Right lobe of liver (tissue), 6 donors: Measurements from ENCODE around the gene HNRNPC. TPM values are rescaled to one million over a fixed set of nuclear protein-coding genes. Genes with fewer than 3 reads are reported as not detected.

Experiments
- ATAC-seq, 4 donors: fragments of 200-7000 bp; cut with Tn5 transposase; one replicate each; pipeline ENCODE4 v1.9.1; 2020; ENCODE audit warnings: mild to moderate bottlenecking in 4 of 4, moderate library complexity in 4 of 4
- DNase-seq, 3 donors: peaks; one replicate each; pipeline ENCODE4 v3.0.0-alpha.2; 2020
- H3K27ac ChIP-seq, 3 donors: fragments of 200-600 bp; one replicate each; pipeline ENCODE4 v1.8.0; 2022
- H3K27me3 ChIP-seq, 2 donors: fragments of 200-600 bp; one replicate each; pipeline ENCODE4 v1.8.0; 2022
- H3K36me3 ChIP-seq, 4 donors: fragments of 200-600 bp; sonication (generic) in 1 of 4; one replicate each; pipeline versions ENCODE4 v1.5.1 to v1.8.0; 2017 to 2022; ENCODE audit warnings: control low read depth in 1 of 4
- H3K4me1 ChIP-seq, 4 donors: fragments of 200-600 bp; sonication (generic) in 1 of 4; one replicate each; pipeline versions ENCODE4 v1.5.1 to v1.8.0; 2017 to 2022; ENCODE audit warnings: control low read depth in 1 of 4
- H3K4me3 ChIP-seq, 3 donors: fragments of 200-600 bp; one replicate each; pipeline ENCODE4 v1.8.0; 2022
- H3K9me3 ChIP-seq, 4 donors: fragments of 200-600 bp; sonication (generic) in 1 of 4; one replicate each; pipeline versions ENCODE4 v1.5.1 to v1.8.0; 2017 to 2022; ENCODE audit warnings: control low read depth in 1 of 4
- CTCF ChIP-seq, 4 donors: fragments of 200-600 bp in 3 of 4; fragments of 450-650 bp in 1 of 4; IDR thresholded peaks; one replicate each; pipeline versions ENCODE4 v1.5.1 to v1.8.0; 2016 to 2022; ENCODE audit warnings: antibody characterized with exemption in 4 of 4, mild to moderate bottlenecking in 2 of 4
- POLR2A ChIP-seq: fragments of 450-650 bp; IDR thresholded peaks from one replicate; pipeline ENCODE4 v1.6.1; 2017; ENCODE audit warnings: antibody characterized with exemption, mild to moderate bottlenecking
- WGBS: methylation state at CpG from one replicate; pipeline ENCODE4 v1.1.6; 2018; ENCODE audit warnings: low coverage, low lambda C conversion rate; ENCODE audit not compliant: insufficient coverage; ENCODE audit errors: missing lambda C conversion rate; 5-methylcytosine and 5-hydroxymethylcytosine counted together
- intact Hi-C, 2 donors: fragments of 100-400 bp; cut with DNase I; formaldehyde crosslinking; loops; one replicate each; pipeline versions ENCODE4 v1.11.2 to v1.14.1; 2022
- total RNA-seq, 6 experiments: library from RNA; depleted of rRNA in 2 of 6; stranded (reverse); fragments of >200 nt in 2 of 6; fragmentation: NEBNext Ultra II Directional in 3 of 6; extraction: Animal tissue kit (Norgen Biotek cat#: 25700) in 3 of 6; gene quantifications; one replicate each; pipeline versions ENCODE4 v1.1.0 to v1.2.4, GENCODE V29; 2016 to 2023
- donor health status: DM: no; HTN: yes; CAD: no.
- donor health status: DM: no; HTN: no; CAD: no.
- donor health status: DM: no; HTN: no; CAD: no.
- donor health status: DM: no; HTN: yes; CAD: no.
- donor health status: DM: no; HTN: yes; CAD: no.

Gene HNRNPC
- total RNA-seq, 6 experiments from 2014 or later = 170 to 247 (median 229) TPM

GRCh38 chr14:21191261-21191808 is 77.9 kb downstream of the HNRNPC start:
- TF ChIP-seq CTCF (IDR thresholded peaks at IDR 0.05) (no peak), POLR2A (no peak)
- Histone ChIP-seq H3K27ac (no peak overlapping the region), H3K4me1 (no peaks in the 10 kb centered on the region), H3K9me3 (no peaks in the 10 kb centered on the region), H3K36me3 (no peaks in the 10 kb centered on the region), H3K4me3 (peak overlapping the region in 1 of 3 donors; percentile 23), H3K27me3 (no peaks in the 10 kb centered on the region)
- WGBS = 73% methylated on average over 4 of the region's 7 CpGs
- ATAC-seq (no peak), DNase-seq (no peak)
- intact Hi-C loops = no loop called here

- no peak for DNase-seq
- no peaks in the 10 kb centered on the region for H3K27me3 ChIP-seq
- TF ChIP-seq CTCF (IDR thresholded peaks at IDR 0.05) = no peak
- TF ChIP-seq POLR2A = no peak
- ATAC-seq = peak; percentile 58 to 85 (median 78)
- 38% methylated on average over 5 of the region's 5 CpGs for whole genome bisulfite sequencing
- intact Hi-C loops = no loop called here
- H3K4me1 ChIP-seq = no peaks in the 10 kb centered on the region
- H3K9me3 ChIP-seq = no peaks in the 10 kb centered on the region
- no peak overlapping the region for H3K27ac ChIP-seq
- no peak overlapping the region for H3K4me3 ChIP-seq
- H3K36me3 ChIP-seq = no peaks in the 10 kb centered on the region
Measured at GRCh38 chr14:21185491-21185890, 83.8 kb downstream of the HNRNPC start.

GRCh38 chr14:21184254-21184653 is 85.0 kb downstream of the HNRNPC start:
- WGBS = 50% methylated on average over 1 of the region's 1 CpG
- H3K27me3 ChIP-seq = no peaks in the 10 kb centered on the region
- TF ChIP-seq CTCF (IDR thresholded peaks at IDR 0.05) (no peak), POLR2A (no peak)
- ATAC-seq (no peak), DNase-seq (no peak)
- no peaks in the 10 kb centered on the region for H3K9me3 ChIP-seq
- intact Hi-C loops = no loop called here
- no peak overlapping the region for H3K4me3 ChIP-seq
- H3K4me1 ChIP-seq = no peaks in the 10 kb centered on the region
- no peaks in the 10 kb centered on the region for H3K36me3 ChIP-seq
- H3K27ac ChIP-seq = no peak overlapping the region

- WGBS = 57% methylated on average over 2 of the region's 2 CpGs
- DNase-seq = no peak
- Histone ChIP-seq H3K4me3 (no peak overlapping the region), H3K27ac (no peak overlapping the region), H3K27me3 (no peaks in the 10 kb centered on the region), H3K36me3 (no peaks in the 10 kb centered on the region), H3K4me1 (no peaks in the 10 kb centered on the region), H3K9me3 (no peaks in the 10 kb centered on the region)
- ATAC-seq = no peak
- intact Hi-C loops = no loop called here
- TF ChIP-seq CTCF (IDR thresholded peaks at IDR 0.05) (no peak), POLR2A (no peak)
Measured at GRCh38 chr14:21182166-21182565, 87.1 kb downstream of the HNRNPC start.

- Histone ChIP-seq H3K27me3 (no peaks in the 10 kb centered on the region), H3K4me3 (no peak overlapping the region), H3K27ac (no peak overlapping the region), H3K4me1 (no peaks in the 10 kb centered on the region), H3K9me3 (peaks cover 0 to 2% (median 0%) of the 10 kb centered on the region in 4 donors), H3K36me3 (no peaks in the 10 kb centered on the region)
- TF ChIP-seq CTCF (IDR thresholded peaks at IDR 0.05) (no peak), POLR2A (no peak)
- intact Hi-C loops = no loop called here
- no peak for ATAC-seq
- no peak for DNase-seq
- WGBS = 68% methylated on average over 2 of the region's 2 CpGs
Measured at GRCh38 chr14:21171128-21171527, 98.1 kb downstream of the HNRNPC start.
